Adrenal gland (tissue), 5 donors: Measurements from ENCODE around the gene BACH2.

ENCODE experiments used
- CTCF ChIP-seq, 6 experiments: fragments of 450-650 bp in 4 of 6; fragments of 200-600 bp in 2 of 6; sonication (generic) in 1 of 6; IDR thresholded peaks; 1 replicate in 5 of 6; 2 replicates in 1 of 6; pipeline versions ENCODE4 v1.5.1 to v1.8.0; 2016 to 2021; ENCODE audit warnings: antibody characterized with exemption in 6 of 6, mild to moderate bottlenecking in 2 of 6, moderate library complexity in 1 of 6
- POLR2A ChIP-seq, 2 donors: fragments of 450-650 bp; IDR thresholded peaks; one replicate each; pipeline ENCODE4 v1.6.1; 2017; ENCODE audit warnings: antibody characterized with exemption in 2 of 2, mild to moderate bottlenecking in 2 of 2, moderate library complexity in 1 of 2
- donor health status: DM: no; HTN: no; CAD: no.

GRCh38 chr6:90193359-90193758 lies 103.3 kb downstream of the BACH2 start:
- TF ChIP-seq POLR2A (IDR thresholded peaks at IDR 0.05), result no peak
- no peak for TF ChIP-seq CTCF (IDR thresholded peaks at IDR 0.05)
